ENCODE results near the gene METTL22. TPM values are rescaled to one million over a fixed set of nuclear protein-coding genes. Genes with fewer than 3 reads are reported as not detected.
"Not testable (repeated sequence)": the region's sequence is repeated elsewhere in the genome, so short reads cannot be mapped to it uniquely, and the experiment has no call there.

METTL22 gene
- total RNA-seq, 2 donors from 2014 or later, result 23.9 to 30.2 TPM

DNA sequence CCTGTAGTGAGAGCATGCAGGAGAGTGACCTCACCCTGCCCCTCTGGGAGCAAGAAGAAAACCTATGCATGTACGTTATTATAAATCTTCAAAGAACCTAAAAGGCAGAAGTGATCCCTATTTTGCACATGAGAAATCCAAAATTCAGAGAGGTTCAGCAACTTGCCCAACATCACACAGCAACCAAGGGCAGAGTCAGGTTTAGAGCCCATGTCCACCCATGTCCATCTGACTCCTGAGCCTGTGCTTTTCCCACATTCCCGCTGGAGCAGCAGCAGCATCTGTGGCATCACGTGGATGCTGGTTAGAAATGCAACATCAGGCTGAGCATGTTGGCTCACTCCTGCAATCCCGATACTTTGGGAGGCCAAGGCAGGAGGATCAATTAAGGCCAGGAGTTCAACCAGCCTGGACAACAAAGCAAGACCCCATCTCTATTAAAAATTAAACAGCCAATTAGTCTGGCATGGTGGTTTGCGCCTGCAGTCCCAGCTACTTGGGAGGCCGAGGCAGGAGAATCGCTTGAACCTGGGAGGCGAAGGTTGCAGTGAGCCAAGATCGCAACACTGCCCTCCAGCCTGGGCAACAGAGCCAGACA lies 26.3 kb downstream of the METTL22 start:
- ATAC-seq (no peak), DNase-seq (no peak)
- H3K27ac Mint-ChIP-seq, result no peak overlapping the region
- no peak overlapping the region for H3K4me3 Mint-ChIP-seq
- H3K36me3 Mint-ChIP-seq (ENCODE audit: low read depth), result peaks cover 18% of the 10 kb centered on the region
- H3K4me1 Mint-ChIP-seq, result peaks cover 15% of the 10 kb centered on the region
- H3K9me3 ChIP-seq (ENCODE audit: control insufficient read depth, low read length, poor library complexity, severe bottlenecking), result no peaks in the 10 kb centered on the region
- no peaks in the 10 kb centered on the region for H3K27me3 Mint-ChIP-seq

DNA sequence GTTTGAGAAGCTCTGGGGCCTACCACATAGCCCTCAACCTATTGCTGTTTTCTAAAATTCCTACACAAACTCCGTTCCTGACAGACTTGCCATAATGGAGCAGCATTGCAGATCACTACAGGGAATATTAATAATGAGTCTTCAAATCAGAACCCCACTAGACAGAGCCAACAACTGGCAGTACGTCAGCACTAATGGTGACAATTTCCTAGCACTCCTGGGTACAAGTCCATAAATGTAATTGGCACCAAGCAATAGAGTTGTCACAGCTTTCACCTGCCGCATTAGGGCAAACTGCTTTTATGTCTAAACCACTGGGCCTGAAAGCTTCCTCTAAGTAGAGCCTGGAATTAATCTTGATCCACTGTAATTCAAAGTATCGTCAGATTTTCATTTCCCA lies 27.4 kb downstream of the METTL22 start:
- no peak for DNase-seq
- Mint-ChIP-seq H3K4me1 (peaks cover 13% of the 10 kb centered on the region), H3K27ac (no peak overlapping the region), H3K27me3 (no peaks in the 10 kb centered on the region), H3K36me3 (ENCODE audit: low read depth) (peaks cover 14% of the 10 kb centered on the region), H3K4me3 (no peak overlapping the region)
- no peaks in the 10 kb centered on the region for H3K9me3 ChIP-seq (ENCODE audit: control insufficient read depth, low read length, poor library complexity, severe bottlenecking)
- no peak for ATAC-seq

DNA sequence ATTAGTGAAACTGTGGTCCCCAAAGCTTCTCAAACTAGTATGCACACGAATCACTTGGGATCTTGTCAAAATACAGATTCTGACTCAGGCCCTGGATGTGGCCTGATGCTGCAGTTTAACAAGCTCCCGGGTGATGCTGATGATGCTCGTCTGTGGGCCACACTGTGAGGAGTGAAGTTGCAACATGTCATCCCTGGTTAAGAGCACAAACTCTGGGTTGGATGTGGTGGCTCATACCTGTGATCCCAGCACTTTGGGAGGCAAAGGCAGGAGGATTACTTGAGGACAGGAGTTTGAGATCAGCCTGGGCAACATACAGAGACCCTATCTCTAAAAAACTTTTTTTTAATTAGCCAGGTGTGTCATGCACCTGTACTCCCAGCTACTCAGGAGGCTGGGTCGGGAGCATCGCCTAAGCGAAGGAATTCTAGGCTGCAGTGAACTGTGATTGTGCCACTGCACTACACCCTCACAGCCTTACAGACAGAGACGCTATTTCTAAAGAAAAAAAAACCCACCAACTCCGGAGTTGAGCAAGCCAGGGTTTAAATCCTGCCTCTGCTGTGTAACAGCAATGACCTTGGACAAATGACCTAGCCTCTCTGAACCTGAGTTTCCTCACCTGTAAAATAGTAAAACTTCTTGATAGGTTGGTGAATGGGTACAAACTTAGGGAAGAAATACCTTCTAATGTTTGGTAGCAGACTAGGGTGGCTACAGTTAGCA lies 28.5 kb downstream of the METTL22 start:
- H3K9me3 ChIP-seq (ENCODE audit: control insufficient read depth, low read length, poor library complexity, severe bottlenecking), result no peaks in the 10 kb centered on the region
- peaks cover 14% of the 10 kb centered on the region for H3K36me3 Mint-ChIP-seq (ENCODE audit: low read depth)
- H3K4me1 Mint-ChIP-seq, result peaks cover 8% of the 10 kb centered on the region
- ATAC-seq (no peak), DNase-seq (no peak)
- H3K4me3 Mint-ChIP-seq, result no peak overlapping the region
- H3K27ac Mint-ChIP-seq, result no peak overlapping the region
- no peaks in the 10 kb centered on the region for H3K27me3 Mint-ChIP-seq

DNA sequence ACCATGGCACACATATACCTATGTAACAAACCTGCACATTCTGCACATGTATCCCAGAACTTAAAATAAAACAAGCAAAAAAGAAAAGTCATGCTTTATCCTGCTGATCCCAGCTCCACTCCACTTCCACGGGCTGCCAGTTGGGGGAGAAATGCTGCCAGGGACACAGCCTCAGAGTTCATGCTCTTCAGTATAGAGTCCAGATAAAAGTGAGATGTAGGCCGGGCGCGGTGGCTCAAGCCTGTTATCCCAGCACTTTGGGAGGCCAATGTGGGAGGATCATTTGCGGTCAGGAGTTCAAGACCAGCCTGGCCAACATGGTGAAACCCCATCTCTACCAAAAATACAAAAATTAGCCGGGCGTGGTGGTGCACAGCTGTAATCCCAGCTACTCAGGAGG lies 30.5 kb downstream of the METTL22 start:
- DNase-seq; H3K27me3 Mint-ChIP-seq; H3K4me3 Mint-ChIP-seq; H3K36me3 Mint-ChIP-seq (ENCODE audit: low read depth); ATAC-seq; H3K4me1 Mint-ChIP-seq; H3K27ac Mint-ChIP-seq; H3K9me3 ChIP-seq (ENCODE audit: control insufficient read depth, low read length, poor library complexity, severe bottlenecking): not testable (repeated sequence)

DNA sequence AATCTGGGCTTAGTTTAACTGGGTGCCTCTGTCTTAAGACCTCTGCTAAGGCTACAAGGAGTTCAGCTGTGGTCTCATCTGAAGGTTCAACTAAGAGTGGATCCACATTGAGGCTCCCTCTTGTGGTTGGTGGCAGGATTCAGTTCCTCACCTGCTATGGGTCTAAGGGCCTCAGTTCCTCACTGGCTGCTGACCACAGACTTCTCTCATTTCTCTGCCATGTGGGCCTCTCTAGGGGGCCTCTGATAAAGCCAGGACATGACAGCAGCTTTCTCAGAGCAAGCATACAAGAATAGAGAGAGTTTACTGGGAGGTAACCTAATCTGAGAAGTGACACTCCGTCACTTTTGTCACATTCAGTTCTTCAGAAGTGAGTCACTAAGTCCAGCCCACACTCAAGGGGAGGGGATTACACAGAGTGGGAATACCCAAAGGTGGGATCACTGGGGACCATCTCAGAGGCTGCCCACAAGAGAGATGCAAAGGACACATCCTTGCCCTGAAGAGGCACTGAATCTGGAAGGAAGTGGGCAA lies 33.8 kb downstream of the METTL22 start:
- no peak overlapping the region for H3K27ac Mint-ChIP-seq
- no peaks in the 10 kb centered on the region for H3K27me3 Mint-ChIP-seq
- no peaks in the 10 kb centered on the region for H3K4me1 Mint-ChIP-seq
- H3K9me3 ChIP-seq (ENCODE audit: control insufficient read depth, low read length, poor library complexity, severe bottlenecking), result no peaks in the 10 kb centered on the region
- no peak overlapping the region for H3K4me3 Mint-ChIP-seq
- DNase-seq (no peak), ATAC-seq (peak; percentile 60)
- peaks cover 2% of the 10 kb centered on the region for H3K36me3 Mint-ChIP-seq (ENCODE audit: low read depth)

DNA sequence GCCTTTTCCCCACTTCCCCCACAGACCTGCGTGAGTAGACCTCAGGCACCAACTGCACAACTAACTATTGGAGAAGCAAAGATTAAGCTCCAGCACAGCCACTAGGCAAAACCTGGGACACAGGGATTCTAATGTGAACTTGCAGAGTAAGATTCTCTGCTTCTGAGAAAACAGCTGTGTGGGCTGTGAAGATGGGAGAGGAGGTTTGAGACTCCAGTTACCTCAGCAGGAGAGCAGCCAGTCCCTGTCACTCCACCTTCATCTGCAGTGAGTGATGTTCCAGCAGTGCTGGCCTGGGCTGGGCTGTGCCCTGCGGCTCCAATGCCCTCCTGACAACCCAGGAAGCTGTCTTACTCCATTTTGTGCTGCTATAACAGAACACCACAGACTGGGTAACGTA lies 34.9 kb downstream of the METTL22 start:
- H3K36me3 Mint-ChIP-seq (ENCODE audit: low read depth), result peaks cover 2% of the 10 kb centered on the region
- no peak overlapping the region for H3K27ac Mint-ChIP-seq
- no peak overlapping the region for H3K4me3 Mint-ChIP-seq
- H3K4me1 Mint-ChIP-seq, result no peaks in the 10 kb centered on the region
- H3K9me3 ChIP-seq (ENCODE audit: control insufficient read depth, low read length, poor library complexity, severe bottlenecking), result no peaks in the 10 kb centered on the region
- ATAC-seq (no peak), DNase-seq (no peak)
- no peaks in the 10 kb centered on the region for H3K27me3 Mint-ChIP-seq

DNA sequence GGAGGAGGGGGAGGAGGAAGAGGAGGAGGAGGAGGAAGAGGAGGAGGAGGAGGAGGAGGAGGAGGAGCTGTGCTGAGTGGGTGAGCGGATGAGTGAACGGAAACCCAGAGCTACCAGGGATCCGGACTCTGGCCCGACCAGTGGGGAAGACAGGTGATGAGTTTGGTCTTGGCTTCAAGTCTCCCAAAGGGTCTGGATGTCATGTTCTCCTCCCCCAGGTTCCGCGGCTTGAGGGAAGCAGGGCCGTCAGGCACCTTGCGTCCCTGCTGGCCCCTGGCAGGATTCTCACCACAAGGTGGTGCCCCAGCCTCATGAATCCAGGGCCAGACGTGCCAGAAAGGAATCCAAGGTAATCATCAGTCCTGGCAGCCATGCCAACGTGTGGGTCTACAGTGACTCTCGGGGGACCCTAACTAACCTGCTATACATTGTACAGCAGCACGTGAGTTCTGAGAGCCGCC lies 39.4 kb downstream of the METTL22 start:
- no peaks in the 10 kb centered on the region for H3K9me3 ChIP-seq (ENCODE audit: control insufficient read depth, low read length, poor library complexity, severe bottlenecking)
- DNase-seq, result peak in 2 of 3 donors; percentile 42 to 45
- Mint-ChIP-seq H3K36me3 (ENCODE audit: low read depth) (no peaks in the 10 kb centered on the region), H3K27me3 (no peaks in the 10 kb centered on the region), H3K27ac (no peak overlapping the region), H3K4me1 (no peaks in the 10 kb centered on the region), H3K4me3 (no peak overlapping the region)
- peak; percentile 68 for ATAC-seq

- ATAC-seq (no peak), DNase-seq (no peak)
- no peak overlapping the region for H3K4me3 Mint-ChIP-seq
- no peaks in the 10 kb centered on the region for H3K4me1 Mint-ChIP-seq
- no peaks in the 10 kb centered on the region for H3K36me3 Mint-ChIP-seq (ENCODE audit: low read depth)
- H3K27ac Mint-ChIP-seq, result no peak overlapping the region
- H3K27me3 Mint-ChIP-seq, result no peaks in the 10 kb centered on the region
- H3K9me3 ChIP-seq (ENCODE audit: control insufficient read depth, low read length, poor library complexity, severe bottlenecking), result no peaks in the 10 kb centered on the region
Measured at GRCh38 chr16:8661703-8662102, 40.2 kb downstream of the METTL22 start.

GRCh38 chr16:8663192-8664089 lies 41.9 kb downstream of the METTL22 start:
- DNase-seq (no peak), ATAC-seq (no peak)
- no peaks in the 10 kb centered on the region for H3K27me3 Mint-ChIP-seq
- H3K27ac Mint-ChIP-seq, result no peak overlapping the region
- no peak overlapping the region for H3K4me3 Mint-ChIP-seq
- no peaks in the 10 kb centered on the region for H3K36me3 Mint-ChIP-seq (ENCODE audit: low read depth)
- no peaks in the 10 kb centered on the region for H3K9me3 ChIP-seq (ENCODE audit: control insufficient read depth, low read length, poor library complexity, severe bottlenecking)
- H3K4me1 Mint-ChIP-seq, result no peaks in the 10 kb centered on the region

DNA sequence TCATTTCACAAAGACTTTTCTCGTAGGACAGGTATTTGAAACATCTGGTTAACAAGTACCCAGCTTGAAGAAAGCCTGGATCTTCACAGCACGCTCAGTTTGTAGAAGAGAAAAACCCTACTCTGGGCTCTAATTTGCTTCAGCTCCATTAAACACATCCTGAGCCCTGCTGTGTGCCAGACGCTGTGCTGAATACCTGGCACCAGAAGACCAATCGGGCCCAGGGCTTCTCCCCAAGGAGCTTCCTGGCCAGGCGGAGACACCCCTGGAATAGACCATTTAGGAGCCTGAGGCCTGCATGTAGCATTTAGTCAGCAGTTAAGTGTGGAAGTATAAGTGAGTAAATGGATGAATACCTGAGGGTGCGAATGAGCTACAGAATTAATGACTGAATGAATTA lies 44.0 kb downstream of the METTL22 start:
- H3K9me3 ChIP-seq (ENCODE audit: control insufficient read depth, low read length, poor library complexity, severe bottlenecking), result no peaks in the 10 kb centered on the region
- H3K36me3 Mint-ChIP-seq (ENCODE audit: low read depth), result no peaks in the 10 kb centered on the region
- H3K27ac Mint-ChIP-seq, result no peak overlapping the region
- no peak for ATAC-seq
- H3K4me1 Mint-ChIP-seq, result no peaks in the 10 kb centered on the region
- no peak for DNase-seq
- no peaks in the 10 kb centered on the region for H3K27me3 Mint-ChIP-seq
- no peak overlapping the region for H3K4me3 Mint-ChIP-seq

DNA sequence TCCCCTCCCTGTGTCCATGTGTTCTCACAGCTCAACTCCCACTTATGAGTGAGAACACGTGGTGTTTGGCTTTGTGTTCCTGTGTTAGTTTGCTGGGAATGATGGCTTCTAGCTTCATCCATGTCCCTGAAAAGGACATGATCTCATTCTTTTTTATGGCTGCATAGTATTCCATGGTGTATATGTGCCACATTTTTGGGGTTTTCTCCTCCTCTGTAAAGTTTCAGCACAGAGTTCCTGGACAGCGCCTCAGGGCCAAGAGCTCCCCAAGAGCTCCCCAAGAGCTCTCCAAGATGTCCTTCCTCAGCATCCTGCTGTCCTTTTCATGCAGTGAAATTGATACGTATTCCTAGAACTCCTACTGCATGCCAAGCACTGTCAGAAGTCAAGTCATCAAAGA lies 46.0 kb downstream of the METTL22 start:
- Mint-ChIP-seq H3K27ac (no peak overlapping the region), H3K4me3 (no peak overlapping the region), H3K36me3 (ENCODE audit: low read depth) (no peaks in the 10 kb centered on the region), H3K27me3 (no peaks in the 10 kb centered on the region), H3K4me1 (no peaks in the 10 kb centered on the region)
- no peak for DNase-seq
- no peak for ATAC-seq
- H3K9me3 ChIP-seq (ENCODE audit: control insufficient read depth, low read length, poor library complexity, severe bottlenecking), result no peaks in the 10 kb centered on the region

DNA sequence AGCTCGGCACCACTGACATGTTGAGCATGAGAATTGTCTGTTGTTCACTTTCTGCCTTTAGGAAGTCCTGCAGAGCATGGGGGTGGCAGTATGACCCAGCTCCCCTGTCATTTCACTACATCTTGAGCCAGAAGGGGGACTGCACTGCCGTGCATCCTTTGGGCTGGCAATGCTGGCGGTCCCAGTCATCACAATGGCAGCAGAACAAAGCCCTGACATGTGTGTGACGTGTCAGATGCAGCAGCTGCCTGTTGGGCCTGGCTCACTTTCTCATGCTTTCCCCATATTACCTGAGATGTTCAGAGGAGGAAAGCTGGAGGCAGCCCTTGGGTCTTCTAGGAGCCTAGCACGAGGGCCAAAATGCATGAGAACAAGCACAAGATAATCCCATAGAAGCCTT lies 46.6 kb downstream of the METTL22 start:
- H3K27me3 Mint-ChIP-seq, result no peaks in the 10 kb centered on the region
- H3K36me3 Mint-ChIP-seq (ENCODE audit: low read depth), result no peaks in the 10 kb centered on the region
- DNase-seq, result no peak
- H3K9me3 ChIP-seq (ENCODE audit: control insufficient read depth, low read length, poor library complexity, severe bottlenecking), result no peaks in the 10 kb centered on the region
- no peak overlapping the region for H3K4me3 Mint-ChIP-seq
- ATAC-seq, result no peak
- no peak overlapping the region for H3K27ac Mint-ChIP-seq
- no peaks in the 10 kb centered on the region for H3K4me1 Mint-ChIP-seq

DNA sequence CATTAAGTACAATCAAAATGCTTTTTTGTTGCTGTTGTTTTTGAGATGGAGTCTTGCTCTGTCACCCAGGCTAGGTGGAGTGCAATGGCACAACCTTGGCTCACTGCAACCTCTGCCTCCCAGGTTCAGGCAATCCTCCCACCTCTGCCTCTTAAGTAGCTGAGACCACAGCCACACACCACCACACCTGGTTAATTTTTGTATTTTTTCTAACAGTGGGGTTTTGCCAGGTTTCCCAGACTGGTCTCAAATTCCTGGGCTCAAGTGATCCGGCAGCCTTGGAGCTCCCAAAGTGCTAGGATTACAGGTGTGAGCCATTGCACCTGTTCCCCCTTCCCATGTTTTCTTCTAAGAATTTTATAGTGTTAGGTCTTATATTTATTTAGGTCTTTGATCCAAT lies 48.0 kb downstream of the METTL22 start:
- no peaks in the 10 kb centered on the region for H3K36me3 Mint-ChIP-seq (ENCODE audit: low read depth)
- H3K4me1 Mint-ChIP-seq, result peaks cover 5% of the 10 kb centered on the region
- no peak overlapping the region for H3K27ac Mint-ChIP-seq
- H3K4me3 Mint-ChIP-seq, result no peak overlapping the region
- H3K9me3 ChIP-seq (ENCODE audit: control insufficient read depth, low read length, poor library complexity, severe bottlenecking), result no peaks in the 10 kb centered on the region
- DNase-seq (no peak), ATAC-seq (no peak)
- no peaks in the 10 kb centered on the region for H3K27me3 Mint-ChIP-seq
